Choroid plexus epithelial cell (primary cell): ENCODE data around the gene THRA.

Source experiments
- DNase-seq: peaks from one replicate; pipeline ENCODE4 v3.0.0-alpha.2; 2010; ENCODE audit warnings: low read depth
- H3K4me3 ChIP-seq: 2 replicates; pipeline ENCODE4 v1.5.1; 2011; ENCODE audit warnings: low read depth, mild to moderate bottlenecking, control low read depth, low read length, moderate library complexity
- TF ChIP-seq, protein P1 (sequence below): conservative IDR thresholded peaks from 2 replicates; pipeline ENCODE4 v1.5.1; 2011; ENCODE audit warnings: low read depth, mild to moderate bottlenecking, control low read depth, inconsistent platforms, low read length, moderate library complexity

Gene THRA

DNA sequence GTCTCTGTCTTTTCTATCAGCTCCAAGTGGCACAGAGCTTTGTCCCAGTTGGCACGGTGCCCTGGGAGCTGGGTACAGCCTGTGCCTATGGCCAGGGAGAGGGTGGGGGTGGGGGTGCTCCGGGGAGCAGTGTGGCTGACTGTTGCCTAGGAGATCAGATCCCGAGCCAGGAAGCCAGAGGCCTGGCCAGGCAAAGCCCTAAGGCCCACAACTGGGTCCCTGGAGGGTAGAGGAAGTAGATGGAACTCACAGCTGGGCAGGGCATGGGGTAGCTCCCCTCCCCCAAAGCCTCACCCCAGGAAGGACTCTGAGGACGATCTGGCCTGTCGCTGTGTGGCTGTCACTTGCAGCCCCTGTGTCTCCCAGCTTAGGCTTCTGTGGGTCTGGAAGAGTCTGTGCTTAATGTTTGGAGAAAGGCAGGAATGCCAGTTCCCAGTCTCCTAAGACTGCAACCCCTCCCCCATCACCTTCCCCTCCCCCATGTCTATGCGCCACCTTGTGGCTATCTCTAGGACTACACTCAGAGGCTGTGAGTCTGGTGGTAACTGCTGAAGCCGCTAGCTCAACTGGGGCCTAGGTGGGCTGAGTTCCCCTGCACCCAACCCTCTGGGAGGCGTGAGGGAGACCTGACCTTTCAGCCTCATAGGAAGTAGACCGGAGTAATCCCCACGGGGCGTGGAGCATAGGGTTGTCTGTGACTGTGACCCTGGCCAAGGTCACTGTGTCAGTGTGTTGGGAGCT, 12.6 kb downstream of the THRA start:
- TF ChIP-seq, protein P1, sequence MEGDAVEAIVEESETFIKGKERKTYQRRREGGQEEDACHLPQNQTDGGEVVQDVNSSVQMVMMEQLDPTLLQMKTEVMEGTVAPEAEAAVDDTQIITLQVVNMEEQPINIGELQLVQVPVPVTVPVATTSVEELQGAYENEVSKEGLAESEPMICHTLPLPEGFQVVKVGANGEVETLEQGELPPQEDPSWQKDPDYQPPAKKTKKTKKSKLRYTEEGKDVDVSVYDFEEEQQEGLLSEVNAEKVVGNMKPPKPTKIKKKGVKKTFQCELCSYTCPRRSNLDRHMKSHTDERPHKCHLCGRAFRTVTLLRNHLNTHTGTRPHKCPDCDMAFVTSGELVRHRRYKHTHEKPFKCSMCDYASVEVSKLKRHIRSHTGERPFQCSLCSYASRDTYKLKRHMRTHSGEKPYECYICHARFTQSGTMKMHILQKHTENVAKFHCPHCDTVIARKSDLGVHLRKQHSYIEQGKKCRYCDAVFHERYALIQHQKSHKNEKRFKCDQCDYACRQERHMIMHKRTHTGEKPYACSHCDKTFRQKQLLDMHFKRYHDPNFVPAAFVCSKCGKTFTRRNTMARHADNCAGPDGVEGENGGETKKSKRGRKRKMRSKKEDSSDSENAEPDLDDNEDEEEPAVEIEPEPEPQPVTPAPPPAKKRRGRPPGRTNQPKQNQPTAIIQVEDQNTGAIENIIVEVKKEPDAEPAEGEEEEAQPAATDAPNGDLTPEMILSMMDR = peak; percentile 90
- DNase-seq = peak; percentile 67
- no peak overlapping the region for H3K4me3 ChIP-seq

DNA sequence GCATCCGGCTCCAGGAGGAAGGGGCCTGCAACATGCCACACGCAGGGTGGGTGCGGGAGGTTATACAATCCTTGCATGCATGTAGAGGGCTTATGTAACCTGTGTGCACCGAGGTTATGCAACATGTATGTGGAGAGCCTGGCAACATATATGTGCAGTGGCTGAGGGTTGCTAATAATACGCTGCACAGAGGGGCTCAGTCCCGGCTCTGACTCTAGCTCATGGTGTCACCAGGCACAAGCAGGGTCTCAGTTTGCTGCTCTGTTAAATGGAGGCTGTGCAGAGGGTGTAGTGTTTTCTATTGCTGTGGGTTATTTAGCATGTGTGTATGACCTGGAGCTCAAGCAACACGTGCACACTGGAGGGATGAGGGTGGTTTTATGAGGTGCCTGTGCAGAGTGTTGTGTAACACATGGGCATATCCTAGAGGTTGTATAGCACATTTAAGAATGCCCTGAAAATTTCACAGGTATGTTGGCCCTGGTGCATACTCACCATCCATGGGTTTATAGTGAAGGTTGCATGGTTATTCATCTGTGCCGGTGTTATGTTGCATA, 13.3 kb downstream of the THRA start:
- DNase-seq = no peak
- TF ChIP-seq, protein P1 = no peak
- no peak overlapping the region for H3K4me3 ChIP-seq

DNA sequence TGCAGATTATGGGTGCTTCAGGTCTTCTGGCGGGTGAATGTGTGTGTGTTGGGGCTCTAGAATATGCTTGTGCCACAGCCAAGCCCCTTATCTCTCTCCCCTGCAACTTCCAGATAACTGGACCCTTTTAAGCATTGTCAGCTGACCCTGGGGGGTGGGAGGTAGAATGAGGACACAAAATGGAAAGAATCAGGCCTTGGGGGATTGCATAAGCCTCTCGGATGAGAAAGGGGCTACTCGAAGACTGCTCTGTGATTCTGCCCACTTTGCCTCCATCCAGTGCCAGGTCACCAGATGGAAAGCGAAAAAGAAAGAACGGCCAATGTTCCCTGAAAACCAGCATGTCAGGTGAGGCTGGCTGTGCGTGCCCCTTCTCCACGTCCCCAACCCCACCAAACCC, 13.8 kb downstream of the THRA start:
- DNase-seq = no peak
- no peak overlapping the region for H3K4me3 ChIP-seq
- TF ChIP-seq, protein P1 = no peak

DNA sequence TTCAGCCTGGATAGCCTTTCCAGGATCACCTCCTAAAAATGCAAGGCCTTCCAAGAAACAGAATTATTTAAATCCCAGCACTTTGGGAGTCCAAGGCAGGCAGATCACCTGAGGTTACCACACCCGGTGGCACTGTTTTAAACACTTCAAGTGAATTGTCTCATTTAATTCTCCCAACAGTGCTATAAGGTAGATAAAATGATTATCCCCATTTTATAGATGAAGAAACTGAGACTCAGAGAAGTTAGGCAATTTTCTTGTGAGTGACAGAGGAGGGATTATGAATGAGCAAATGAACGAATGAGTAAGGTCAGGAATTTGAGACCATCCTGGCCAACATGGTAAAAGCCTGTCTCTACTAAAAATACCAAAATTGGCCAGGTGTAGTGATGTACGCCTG, 16.8 kb downstream of the THRA start:
- no peak for DNase-seq
- no peak overlapping the region for H3K4me3 ChIP-seq
- TF ChIP-seq, protein P1 = no peak

DNA sequence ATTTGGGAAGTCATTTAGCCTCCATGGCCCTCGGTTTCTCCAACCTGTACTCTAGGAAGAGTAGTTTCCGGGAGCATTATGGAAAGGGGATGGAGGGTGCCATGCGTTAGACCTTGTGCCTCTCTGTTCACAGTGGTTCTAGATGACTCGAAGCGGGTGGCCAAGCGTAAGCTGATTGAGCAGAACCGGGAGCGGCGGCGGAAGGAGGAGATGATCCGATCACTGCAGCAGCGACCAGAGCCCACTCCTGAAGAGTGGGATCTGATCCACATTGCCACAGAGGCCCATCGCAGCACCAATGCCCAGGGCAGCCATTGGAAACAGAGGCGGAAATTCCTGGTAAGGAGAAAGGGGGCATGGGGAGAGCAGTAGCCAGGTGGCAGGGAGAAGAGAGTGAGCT, 21.7 kb downstream of the THRA start:
- no peak overlapping the region for H3K4me3 ChIP-seq
- no peak for DNase-seq
- TF ChIP-seq, protein P1 = no peak

DNA sequence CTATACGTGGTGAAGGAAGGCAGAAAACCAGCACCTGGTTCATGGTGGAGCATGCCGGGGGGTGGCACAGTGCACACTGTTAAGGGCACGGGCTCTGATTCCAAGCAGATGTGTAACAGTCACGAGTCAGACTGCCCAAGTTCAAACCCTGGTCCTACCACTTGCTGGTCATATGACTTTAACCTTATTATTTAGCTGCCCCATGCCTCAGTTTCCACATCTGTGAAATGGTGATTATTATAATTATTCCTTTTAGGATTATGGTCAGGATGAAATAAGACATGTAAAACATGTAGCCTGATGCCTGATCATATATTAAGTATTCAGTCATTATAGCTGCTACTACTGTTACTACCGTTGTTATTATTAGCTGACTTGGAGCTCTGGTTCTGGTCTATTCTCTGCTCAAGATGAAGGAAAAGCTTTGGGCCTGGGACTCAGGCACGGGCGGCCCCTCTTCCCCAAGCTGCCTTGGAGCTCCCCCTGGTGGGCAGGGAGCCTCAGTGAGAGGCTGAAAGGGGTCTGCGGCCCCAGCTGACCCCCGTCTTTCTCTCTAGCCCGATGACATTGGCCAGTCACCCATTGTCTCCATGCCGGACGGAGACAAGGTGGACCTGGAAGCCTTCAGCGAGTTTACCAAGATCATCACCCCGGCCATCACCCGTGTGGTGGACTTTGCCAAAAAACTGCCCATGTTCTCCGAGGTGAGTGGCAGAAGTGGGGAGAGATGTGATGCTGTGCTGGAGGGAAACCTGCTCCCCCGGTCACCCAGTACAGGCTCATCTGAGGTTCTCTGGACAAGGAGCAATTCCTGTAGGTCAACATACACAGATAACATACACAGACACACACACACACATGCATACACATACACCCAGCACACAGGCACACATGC, 23.6 kb downstream of the THRA start:
- peak; percentile 61 for DNase-seq
- H3K4me3 ChIP-seq = no peak overlapping the region
- TF ChIP-seq, protein P1 = peak; percentile 94
